Adrenal gland (tissue), 12 donors: ENCODE results near the gene CCNB2. TPM values are rescaled to one million over a fixed set of nuclear protein-coding genes. Genes with fewer than 3 reads are reported as not detected.
"Not testable (repeated sequence)": the region's sequence is repeated elsewhere in the genome, so short reads cannot be mapped to it uniquely, and the experiment has no call there.

ENCODE experiments used
- DNase-seq, 7 donors: peaks; one replicate each; pipeline ENCODE4 v3.0.0-alpha.2; 2019 to 2020
- H3K27ac ChIP-seq, 5 donors: fragments of 200-600 bp; sonication (generic) in 4 of 5; 1 replicate in 3 of 5; 2 replicates in 2 of 5; pipeline versions ENCODE4 v1.5.1 to v1.8.0; 2016 to 2020; ENCODE audit warnings: mild to moderate bottlenecking in 1 of 5
- H3K27me3 ChIP-seq: fragments of 200-600 bp; 2 replicates; pipeline ENCODE4 v1.8.0; 2021
- H3K36me3 ChIP-seq, 2 donors: fragments of 200-600 bp; replicated peaks in 1 of 2; 1 replicate in 1 of 2; 2 replicates in 1 of 2; pipeline versions ENCODE4 v1.5.1 to v1.8.0; 2018 to 2022
- H3K4me1 ChIP-seq, 2 donors: fragments of 200-600 bp; replicated peaks in 1 of 2; 1 replicate in 1 of 2; 2 replicates in 1 of 2; pipeline versions ENCODE4 v1.5.1 to v1.8.0; 2018 to 2021
- H3K4me3 ChIP-seq, 4 donors: fragments of 200-600 bp; sonication (generic) in 3 of 4; one replicate each; pipeline ENCODE4 v1.5.1; 2016 to 2018
- H3K9me3 ChIP-seq, 3 donors: fragments of 200-600 bp; sonication (generic) in 1 of 3; replicated peaks in 1 of 3; 1 replicate in 2 of 3; 2 replicates in 1 of 3; pipeline versions ENCODE4 v1.5.1 to v1.8.0; 2016 to 2021
- CTCF ChIP-seq, 6 experiments: fragments of 450-650 bp in 4 of 6; fragments of 200-600 bp in 2 of 6; sonication (generic) in 1 of 6; IDR thresholded peaks; 1 replicate in 5 of 6; 2 replicates in 1 of 6; pipeline versions ENCODE4 v1.5.1 to v1.8.0; 2016 to 2021; ENCODE audit warnings: antibody characterized with exemption in 6 of 6, mild to moderate bottlenecking in 2 of 6, moderate library complexity in 1 of 6
- POLR2A ChIP-seq, 2 donors: fragments of 450-650 bp; IDR thresholded peaks; one replicate each; pipeline ENCODE4 v1.6.1; 2017; ENCODE audit warnings: antibody characterized with exemption in 2 of 2, mild to moderate bottlenecking in 2 of 2, moderate library complexity in 1 of 2
- WGBS, 4 donors: extraction: QIAGEN DNeasy Blood & Tissue Kit in 2 of 4; methylation state at CpG; one replicate each; pipeline versions ENCODE4 v1.1.5 to v1.1.7; 2013 to 2017; 5-methylcytosine and 5-hydroxymethylcytosine counted together
- intact Hi-C, 2 donors: fragments of 100-400 bp; cut with DNase I; formaldehyde crosslinking; loops; one replicate each; pipeline versions ENCODE4 v1.14.1 to v1.15.0; 2022 to 2023
- polyA plus RNA-seq, 3 donors: library from polyadenylated mRNA; stranded (reverse); fragments of 200-250 nt in 2 of 3; fragments of 350-450 nt in 1 of 3; fragmentation: Illumina TruSeq in 1 of 3; extraction: RNeasy Lipid Tissue Mini Kit (QIAGEN cat#74804) in 1 of 3; gene quantifications; one replicate each; pipeline ENCODE4 v1.2.3, GENCODE V29; 2013 to 2014
- total RNA-seq, 9 donors: library from RNA; depleted of rRNA in 4 of 9; stranded (reverse); fragments of >200 nt in 4 of 9; fragments of 120-200 nt in 1 of 9; fragmentation: NEBNext Ultra II Directional in 1 of 9; extraction: Animal tissue kit (Norgen Biotek cat#: 25700) in 1 of 9; gene quantifications; one replicate each; pipeline versions ENCODE4 v1.1.0 to v1.2.4, GENCODE V29; 2013 to 2023
- donor health status: healthy with polysubstance abuse.
- donor health status: Bipolar disorder and iron deficiency.
- donor health status: DM: yes; HTN: yes; CAD: no.
- donor health status: DM: no; HTN: no; CAD: no.
- donor health status: DM: no; HTN: no; CAD: no.
- donor health status: DM: yes; HTN: yes; CAD: no.

Gene CCNB2
- total and polyA plus RNA-seq, 12 donors = 0.37 to 15.4 (median 1.4) TPM

- intact Hi-C loops = no loop called here
- 72 to 80% (median 75%) methylated on average over 2 to 7 of the region's 7 CpGs for WGBS, 4 donors
- H3K9me3 ChIP-seq = no peaks in the 10 kb centered on the region
- DNase-seq = peak; percentile 24 to 61 (median 38)
- no peaks in the 10 kb centered on the region for H3K4me1 ChIP-seq
- TF ChIP-seq CTCF (IDR thresholded peaks at IDR 0.05) (peak in 5 of 6 experiments; percentile 39 to 58 (median 46)), POLR2A (IDR thresholded peaks at IDR 0.05) (no peak)
- no peak overlapping the region for H3K27ac ChIP-seq
- no peaks in the 10 kb centered on the region for H3K27me3 ChIP-seq
- peaks cover 0 to 6% of the 10 kb centered on the region in 2 donors for H3K36me3 ChIP-seq
- no peak overlapping the region for H3K4me3 ChIP-seq
Measured at GRCh38 chr15:59138243-59138642, 33.3 kb downstream of the CCNB2 start.

GRCh38 chr15:59140422-59141226 is 35.7 kb downstream of the CCNB2 start:
- intact Hi-C loops = no loop called here
- WGBS, 4 donors = 86 to 96% (median 89%) methylated on average over 9 of the region's 9 CpGs

GRCh38 chr15:59143281-59143680 is 38.3 kb downstream of the CCNB2 start:
- Histone ChIP-seq H3K27me3 (no peaks in the 10 kb centered on the region), H3K9me3 (no peaks in the 10 kb centered on the region)

More at GRCh38 chr15:59140422-59141226, 35.7 kb downstream of the CCNB2 start:
- H3K4me1 ChIP-seq = no peaks in the 10 kb centered on the region
- peaks cover 0 to 6% of the 10 kb centered on the region in 2 donors for H3K36me3 ChIP-seq
- no peaks in the 10 kb centered on the region for H3K9me3 ChIP-seq
- no peak overlapping the region for H3K4me3 ChIP-seq
- TF ChIP-seq POLR2A (IDR thresholded peaks at IDR 0.05) (no peak), CTCF (IDR thresholded peaks at IDR 0.05) (no peak)
- no peak for DNase-seq
- H3K27ac ChIP-seq = no peak overlapping the region
- no peaks in the 10 kb centered on the region for H3K27me3 ChIP-seq

GRCh38 chr15:59144594-59144993 is 39.6 kb downstream of the CCNB2 start:
- TF ChIP-seq CTCF (IDR thresholded peaks at IDR 0.05) = peak in 4 of 6 experiments; percentile 25 to 39 (median 27)
- peak in 1 of 7 donors; percentile 21 for DNase-seq

More at GRCh38 chr15:59143281-59143680, 38.3 kb downstream of the CCNB2 start:
- no peak for DNase-seq
- H3K36me3 ChIP-seq = no peaks in the 10 kb centered on the region
- TF ChIP-seq CTCF (IDR thresholded peaks at IDR 0.05) (no peak), POLR2A (IDR thresholded peaks at IDR 0.05) (no peak)
- 95 to 99% (median 97%) methylated on average over 4 to 5 of the region's 5 CpGs for WGBS, 4 donors
- no peak overlapping the region for H3K4me3 ChIP-seq
- no peaks in the 10 kb centered on the region for H3K4me1 ChIP-seq
- intact Hi-C loops = no loop called here
- no peak overlapping the region for H3K27ac ChIP-seq

More at GRCh38 chr15:59144594-59144993, 39.6 kb downstream of the CCNB2 start:
- H3K36me3 ChIP-seq, H3K4me1 ChIP-seq, H3K27ac ChIP-seq, H3K27me3 ChIP-seq, intact Hi-C loops, H3K9me3 ChIP-seq, H3K4me3 ChIP-seq: not testable (repeated sequence)
- 79 to 90% (median 83%) methylated on average over 10 of the region's 10 CpGs for WGBS, 4 donors
